GM21526 (cell line): ENCODE measurements around the gene SHROOM3.

Experiments used
- ATAC-seq: cut with Tn5 transposase; IDR thresholded peaks from one replicate; pipeline ENCODE4 v1.9.1; 2021; ENCODE audit warnings: moderate library complexity; ENCODE audit not compliant: unreplicated experiment, low FRiP score

The SHROOM3 gene

DNA sequence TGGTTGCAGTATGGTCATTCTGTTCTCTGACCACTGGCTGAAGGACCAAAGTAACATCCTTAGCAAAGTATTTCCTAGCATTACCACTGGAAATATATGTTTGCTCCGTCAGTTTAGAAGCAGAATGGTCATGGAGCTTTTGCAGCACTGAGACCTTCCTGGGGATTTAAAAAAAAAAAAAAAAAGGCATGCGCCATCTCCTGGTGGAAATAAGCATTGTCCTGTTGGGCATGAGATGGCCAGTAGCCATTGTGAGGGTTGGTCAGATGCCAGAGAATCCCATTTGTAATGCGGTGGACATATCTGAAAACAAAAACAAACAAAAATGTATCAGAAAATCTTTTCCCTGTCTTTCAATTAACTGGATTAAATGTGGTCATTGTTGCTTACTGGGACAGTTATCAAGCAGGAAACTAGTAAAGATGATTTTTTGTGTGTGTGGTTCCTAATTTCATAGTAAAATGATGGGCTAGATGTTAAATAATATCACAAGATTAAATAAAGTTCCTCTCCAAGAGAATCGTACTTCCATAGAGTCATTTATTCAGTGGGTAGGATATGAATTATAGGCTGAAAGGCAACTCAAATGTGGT, 323.4 kb downstream of the SHROOM3 start:
- ATAC-seq = no peak

DNA sequence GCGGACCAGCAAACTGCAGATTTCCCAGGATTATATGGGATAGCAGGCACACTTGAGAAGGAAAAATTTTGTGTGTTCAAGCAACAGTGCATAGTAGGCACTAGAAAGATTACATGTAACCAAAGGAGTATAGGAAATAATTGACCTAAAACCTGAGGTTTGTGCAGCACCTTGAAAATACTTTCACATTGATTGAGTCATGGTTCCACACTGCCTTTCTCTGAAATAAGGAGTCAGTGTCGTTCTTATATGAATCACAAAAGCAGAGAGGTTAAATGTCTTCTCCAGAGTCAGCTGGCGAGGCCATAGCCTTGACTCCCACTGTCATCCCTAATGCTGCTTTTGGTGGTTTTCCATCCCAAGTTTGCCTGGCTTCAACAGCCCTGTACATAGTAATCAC, 324.0 kb downstream of the SHROOM3 start:
- no peak for ATAC-seq

DNA sequence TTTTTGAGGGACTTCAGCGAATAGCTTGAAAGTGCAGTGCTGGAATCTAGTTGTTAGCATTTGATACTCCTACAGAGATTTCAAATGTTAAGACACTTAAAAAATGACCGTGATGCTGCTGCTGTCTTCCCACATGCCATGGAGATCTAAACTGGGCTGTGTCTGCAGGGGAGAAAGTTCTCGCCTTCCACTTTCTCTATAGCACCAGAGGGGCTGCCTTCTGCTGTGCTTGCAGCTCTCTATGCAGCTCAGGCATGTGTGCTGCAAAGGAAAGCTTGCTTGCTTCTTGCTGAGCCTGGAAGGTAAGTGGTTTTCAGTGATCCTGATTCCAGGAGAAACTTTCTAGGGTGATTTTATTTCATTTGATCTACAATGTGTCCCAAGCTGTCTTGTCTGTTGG, 325.2 kb downstream of the SHROOM3 start:
- ATAC-seq = no peak

DNA sequence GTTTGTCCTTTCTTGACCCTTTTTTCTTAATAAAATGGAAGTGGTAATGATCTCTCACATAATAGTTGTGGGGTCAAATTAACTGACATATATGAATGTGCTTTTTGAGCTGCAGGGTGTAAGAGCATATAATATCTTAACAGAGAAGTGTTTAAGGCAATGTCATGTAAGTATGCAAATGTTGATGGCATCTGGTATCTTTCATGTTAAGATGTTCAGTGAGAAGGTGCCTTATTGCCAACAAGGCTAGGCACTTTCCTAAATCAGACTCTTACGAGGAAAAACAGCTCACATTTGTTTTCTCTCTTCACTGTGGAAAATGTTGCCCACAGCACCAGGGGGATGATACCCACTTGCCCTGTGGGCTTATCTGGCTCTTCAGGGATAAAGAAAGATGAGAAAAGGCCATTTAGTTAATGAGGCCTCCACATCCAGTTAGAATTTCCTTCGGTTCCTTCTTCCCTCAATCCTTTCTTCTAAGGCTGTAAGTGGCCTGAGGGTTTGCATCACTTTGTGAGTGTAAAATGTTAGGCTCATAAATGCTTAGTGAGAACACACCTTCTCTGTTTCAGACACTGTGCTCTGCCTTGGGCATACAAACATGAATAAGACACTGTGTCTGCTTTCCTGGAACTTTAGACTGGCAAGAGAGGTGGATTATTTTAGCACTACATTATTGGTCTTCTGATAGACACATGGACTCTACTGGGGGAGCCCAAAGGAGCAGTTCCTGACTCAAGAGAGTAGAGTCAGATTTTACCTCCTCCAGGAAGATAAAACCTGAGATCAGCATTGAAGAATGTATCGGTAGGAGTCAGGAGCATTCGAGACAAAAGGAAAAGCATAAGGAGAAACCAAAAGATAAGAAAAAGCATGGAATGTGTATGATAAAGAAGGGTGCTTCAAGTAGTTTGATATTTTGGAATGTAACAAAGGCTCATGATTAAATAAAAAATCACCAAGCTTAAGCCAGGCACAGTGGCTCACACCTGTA, 327.4 kb downstream of the SHROOM3 start:
- ATAC-seq = no peak

DNA sequence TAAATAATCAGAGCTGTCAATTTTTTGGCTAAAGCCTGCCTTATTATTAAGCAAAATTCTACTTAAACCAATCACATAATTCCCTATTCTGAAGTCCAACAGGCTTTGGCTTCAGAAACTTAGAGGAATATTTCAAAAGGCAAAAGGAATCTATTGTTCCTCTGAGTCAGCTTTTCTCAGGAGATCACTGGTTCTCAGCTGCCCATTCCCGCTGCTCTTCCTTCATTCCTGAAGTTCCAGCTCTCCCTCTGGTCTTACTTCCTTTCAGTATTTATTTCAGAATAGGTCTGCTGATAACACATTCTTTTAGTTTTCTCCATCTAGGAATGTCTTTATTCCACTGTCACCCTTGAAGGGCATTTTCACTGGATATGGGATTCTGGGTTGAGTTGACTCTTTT, 329.2 kb downstream of the SHROOM3 start:
- no peak for ATAC-seq

DNA sequence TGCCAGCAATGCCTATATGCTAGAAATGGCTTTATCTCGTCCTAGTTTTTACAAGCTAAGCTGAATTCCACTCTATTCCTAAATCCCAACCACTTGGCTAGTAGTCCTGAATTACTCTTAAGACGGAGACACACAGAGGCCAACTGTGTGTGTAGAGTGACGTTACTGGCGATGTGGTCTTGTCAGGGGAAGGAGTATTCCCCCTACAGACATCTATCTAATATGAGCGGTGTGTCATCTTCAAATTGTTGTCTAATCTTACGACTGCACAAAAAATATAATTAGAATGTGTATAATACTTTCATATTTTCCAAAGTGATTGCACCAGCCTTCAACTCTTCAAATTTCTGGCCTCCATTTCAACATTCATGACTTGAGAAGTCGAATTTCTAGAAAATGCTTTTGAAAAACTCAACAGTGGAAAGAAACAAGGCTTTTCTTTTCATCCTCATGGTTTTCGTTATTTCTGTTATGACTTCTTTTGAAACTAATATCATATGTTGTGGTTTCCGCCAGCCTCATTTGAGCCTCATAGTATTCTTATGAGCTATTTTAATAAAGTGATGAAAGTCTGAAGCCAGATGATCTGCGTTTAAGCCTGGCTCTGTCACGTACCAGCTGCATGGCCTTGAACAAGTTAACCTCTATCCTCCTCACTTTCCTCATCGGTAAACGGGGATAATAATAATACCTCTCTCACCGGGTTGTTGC, 330.6 kb downstream of the SHROOM3 start:
- peak; percentile 91 for ATAC-seq

DNA sequence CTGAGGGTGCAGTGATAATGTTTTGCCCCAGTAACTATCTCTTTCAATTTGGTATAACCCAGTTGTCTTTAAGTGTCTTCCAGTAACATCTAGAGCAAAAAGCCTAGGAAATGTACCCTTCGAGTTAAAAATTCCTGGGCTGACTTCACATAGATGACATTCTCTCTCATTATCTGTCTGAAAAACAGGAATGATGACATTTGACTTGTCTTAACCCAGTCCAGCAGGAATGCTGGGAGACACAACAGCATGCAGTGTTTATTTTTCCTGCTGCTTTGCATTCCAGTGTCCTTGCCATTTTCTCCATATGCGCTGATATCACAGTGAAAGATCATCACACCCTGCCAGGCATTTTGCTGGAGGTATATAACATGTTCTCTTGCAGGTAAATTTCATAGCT, 333.0 kb downstream of the SHROOM3 start:
- ATAC-seq = no peak

DNA sequence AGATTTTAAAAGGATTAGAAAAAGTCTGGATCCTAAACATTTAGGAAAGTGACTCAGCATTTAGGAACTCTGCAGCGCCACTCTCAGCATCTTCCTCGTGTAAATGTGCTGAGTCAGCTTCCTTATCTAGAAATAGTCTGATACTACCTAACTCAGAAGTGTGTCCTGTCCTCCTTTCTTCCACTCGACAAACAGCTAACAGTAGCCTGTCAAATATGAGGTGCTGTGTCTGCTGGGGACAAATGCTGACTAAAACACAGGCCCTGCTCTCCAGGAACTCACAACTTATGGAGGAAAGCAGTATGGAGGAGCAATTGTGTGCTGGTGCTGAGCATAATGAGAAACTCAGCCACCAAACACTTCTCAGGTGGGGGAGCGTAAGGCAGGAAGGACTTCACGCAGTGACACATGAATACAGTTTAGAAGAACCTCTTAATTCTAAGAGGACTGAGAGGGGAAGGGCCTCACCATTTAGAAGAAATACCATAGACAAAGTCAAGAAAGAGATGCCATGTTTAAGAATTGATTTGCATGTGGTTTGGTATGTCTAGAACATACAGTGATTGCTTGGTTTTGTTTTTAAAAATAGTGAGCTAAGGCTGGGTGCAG, 337.6 kb downstream of the SHROOM3 start:
- no peak for ATAC-seq

DNA sequence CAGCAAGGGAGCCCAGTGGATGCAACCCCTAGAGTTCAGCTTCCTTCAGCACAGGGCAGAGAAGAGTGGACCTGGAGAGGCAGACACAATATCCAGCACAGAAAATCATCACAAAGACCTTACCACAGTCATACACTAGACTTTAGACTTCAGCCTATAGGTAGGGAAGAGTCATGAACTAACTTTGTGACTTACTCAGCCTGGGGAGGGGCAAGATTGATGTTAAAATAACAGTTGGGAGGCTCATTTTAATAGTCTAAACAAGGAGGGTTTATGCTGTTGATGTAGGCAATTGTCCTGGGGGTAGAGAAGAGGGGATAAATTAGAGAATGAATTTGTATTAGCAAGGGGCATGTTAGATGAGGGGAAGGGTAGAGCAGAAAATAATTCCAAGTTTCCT, 338.7 kb downstream of the SHROOM3 start:
- no peak for ATAC-seq

DNA sequence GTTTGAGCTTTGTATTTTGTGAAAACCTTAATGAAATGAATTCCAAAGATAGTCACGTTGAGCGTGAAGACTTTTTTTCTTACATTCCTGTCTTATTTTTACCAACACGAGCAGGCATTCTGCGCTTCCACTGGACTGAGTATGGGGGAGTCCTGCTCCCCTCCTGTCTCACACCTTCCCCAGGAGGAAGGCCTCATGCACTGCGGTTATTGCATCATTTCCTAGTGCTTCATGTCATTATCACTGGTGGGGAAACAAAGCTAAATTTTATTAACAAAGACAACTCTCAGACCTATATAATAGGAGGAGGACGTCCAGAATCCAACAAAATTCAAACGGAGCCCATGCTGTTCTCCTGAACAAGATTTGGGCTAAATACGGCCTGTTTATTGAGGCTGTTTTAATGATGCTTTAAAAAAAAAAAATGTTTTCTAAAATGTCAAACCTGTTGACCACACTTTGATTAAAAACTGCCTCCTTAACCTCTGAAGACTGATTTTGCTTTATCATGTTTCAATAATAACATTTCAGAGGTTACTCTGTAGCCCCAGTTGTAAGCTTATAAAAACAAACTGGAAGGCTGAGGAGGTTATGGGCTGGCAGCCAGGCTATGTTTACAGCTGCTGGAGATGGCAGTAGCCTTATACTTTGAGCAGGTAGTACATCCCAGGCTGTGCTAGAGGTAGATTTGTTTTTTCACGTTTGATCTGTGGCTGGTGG, 344.9 kb downstream of the SHROOM3 start:
- ATAC-seq = no peak

DNA sequence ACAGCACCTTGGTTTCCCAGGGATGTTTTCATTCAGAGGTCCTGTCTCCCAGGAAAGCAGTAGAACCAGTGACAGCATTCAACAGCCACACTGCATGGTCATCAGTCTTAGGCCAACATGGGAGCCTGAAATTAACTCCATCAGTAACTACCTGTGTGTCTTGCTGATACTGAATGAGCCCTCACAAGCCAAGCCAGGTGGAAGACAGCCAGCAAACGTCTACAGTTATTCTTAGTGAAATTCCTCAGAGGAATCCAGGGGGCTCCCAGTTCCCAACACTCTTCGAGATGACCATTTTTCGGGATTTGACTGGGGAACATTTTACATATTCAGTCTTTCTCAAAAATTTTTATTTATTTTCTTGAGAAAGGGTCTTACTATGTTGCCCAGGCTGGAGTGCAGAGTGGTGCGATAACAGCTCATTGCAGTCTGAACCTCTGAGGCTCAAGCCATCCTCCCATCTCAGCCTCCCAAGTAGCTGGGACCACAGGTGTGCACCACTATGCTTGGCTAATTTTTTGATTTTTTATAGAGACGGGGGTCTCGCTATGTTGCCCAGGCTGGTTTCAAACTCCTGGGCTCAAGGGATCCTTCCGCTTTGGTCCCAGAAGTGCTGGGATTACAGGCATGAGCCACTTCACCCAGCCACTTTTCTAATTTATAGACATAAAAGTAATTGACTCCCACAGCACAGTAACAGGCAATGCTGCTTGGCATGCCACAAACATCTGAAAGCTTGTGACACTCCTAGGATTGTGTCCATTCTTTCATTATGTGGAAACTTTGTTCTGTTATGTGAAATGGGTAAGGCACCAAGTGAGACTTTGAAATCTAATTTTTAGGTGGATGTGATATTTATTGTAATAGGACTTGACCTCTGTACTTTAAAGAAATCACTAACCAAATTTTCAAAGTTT, 346.0 kb downstream of the SHROOM3 start:
- no peak for ATAC-seq

DNA sequence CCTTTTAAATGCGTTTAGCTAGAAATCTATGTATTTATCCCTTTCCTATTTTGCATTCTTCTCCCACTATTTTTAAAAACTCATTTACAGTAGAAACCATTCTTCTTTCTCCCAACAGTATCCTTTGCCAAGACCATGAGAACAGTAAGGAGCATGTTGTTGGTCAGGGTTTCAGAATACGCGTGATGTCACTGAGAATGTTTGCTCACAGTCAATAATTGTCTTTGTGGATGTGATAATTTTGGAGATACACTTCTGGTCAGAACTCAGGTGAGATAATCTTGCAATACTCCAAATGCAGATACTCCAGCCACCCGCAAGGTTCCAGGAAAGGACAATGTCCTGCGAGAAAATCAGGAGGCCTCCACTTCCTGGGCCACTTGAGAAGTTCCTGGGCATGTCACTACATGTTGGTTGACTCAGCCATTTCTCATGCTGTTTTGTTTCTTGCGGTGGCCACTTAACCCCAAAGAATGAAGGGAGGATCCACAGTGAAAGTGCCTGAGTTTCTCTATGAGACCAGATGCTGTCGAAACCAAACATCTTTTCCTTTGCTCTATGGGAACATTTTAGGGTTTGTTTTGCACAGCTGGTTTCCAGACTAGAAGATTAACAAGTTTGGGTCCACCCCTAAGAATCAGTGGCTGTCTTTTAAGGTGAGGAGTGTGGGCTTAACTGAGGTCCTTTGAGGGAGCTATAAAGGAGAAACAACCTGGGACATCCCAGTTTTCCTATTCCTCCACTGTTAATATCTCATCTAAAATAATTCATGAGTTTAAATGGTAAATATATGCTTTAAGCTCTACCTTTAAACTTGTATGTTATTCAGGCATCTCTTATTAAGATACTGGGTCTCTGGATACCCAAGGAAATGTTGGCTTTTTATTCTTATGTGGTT, 346.9 kb downstream of the SHROOM3 start:
- no peak for ATAC-seq

DNA sequence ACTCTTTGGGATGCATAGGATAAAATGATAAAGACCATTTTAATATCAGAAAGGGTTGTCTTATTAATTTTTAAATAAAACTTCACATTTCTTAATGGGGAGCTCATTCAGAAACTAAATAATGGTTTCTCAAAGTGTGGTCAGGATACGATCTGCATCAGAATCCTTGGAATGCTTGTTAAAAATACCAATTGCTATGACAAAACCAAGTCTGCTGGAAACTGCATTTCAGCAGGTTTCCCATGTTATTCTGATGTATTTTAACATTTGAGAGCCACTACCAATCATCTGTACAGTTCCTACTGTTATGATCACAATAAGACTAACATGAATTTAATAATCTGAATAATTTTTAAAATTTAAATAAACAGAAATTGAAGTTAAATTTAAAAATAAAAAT, 347.8 kb downstream of the SHROOM3 start:
- no peak for ATAC-seq

DNA sequence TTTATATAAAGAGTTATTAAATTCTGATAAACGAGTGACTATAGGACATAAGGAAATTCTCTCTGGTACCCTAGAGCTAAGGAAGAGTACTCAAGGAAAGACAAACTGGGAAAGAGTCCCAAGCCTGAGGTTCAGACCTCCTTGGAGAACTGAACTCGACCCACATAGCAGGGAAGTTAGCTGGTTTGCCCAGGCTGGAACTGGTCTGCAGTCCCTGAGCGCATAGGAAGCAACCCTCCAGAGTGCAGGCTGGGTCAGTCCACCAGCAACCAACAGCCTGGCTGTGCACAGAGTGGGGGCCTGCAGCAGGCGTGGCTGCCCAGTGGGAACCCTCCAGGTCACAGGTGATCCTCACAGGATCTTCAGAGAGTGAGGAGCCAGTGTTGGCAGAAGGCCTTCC, 348.8 kb downstream of the SHROOM3 start:
- ATAC-seq = no peak

DNA sequence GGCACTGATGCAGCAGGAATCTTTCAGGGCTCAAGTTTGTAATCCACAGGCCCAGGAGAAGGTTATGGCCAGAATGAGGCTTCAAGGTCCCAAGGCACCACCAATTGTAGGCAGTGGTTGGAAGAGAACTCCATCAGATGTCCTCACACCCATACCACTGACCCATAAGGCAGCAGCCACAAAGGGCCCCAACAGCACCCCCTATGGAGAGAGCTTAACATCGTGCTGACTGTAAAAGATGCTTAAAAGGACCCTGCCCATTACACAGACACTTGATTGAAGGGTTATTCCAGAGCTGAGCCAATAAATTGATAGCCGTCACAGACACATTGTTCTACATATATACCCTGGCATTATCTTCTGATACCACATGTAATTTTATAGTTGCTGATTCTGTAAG, 349.2 kb downstream of the SHROOM3 start:
- no peak for ATAC-seq

DNA sequence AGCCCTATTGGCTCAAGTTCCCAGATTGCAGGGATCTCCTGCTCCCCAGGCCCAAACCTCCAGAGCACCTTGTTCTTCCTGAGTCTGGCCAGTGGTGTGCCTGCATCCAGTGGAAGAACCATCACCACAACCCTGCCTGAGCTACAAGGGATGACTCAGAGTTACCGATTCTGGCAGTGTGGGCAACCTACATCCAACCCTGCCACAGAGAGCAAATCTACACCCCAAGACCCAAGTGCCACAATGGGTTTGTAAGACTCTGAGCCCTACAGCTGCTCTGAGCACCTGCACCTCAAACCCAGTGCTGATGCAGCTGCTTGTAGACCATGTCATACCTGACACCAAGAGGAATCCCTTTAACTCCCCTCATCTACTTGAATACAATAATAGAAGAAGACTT, 352.9 kb downstream of the SHROOM3 start:
- ATAC-seq = no peak

DNA sequence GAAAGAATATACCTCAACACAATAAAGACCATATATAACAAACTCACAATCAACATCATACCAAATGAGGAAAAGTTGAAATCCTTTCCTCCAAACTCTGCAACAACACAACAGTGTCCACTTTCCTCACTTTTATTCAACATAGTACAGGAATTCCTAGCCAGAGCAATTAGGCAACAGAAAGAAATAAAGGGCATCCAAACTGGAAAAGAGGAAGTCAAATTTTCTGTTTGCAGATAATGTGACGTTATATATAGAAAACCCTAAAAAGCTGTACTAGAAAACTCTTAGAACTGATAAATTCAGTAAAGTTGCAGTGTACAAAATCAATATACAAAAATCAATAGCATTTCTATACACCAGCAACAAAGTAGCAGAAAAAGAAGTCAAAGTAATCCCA, 355.3 kb downstream of the SHROOM3 start:
- no peak for ATAC-seq

DNA sequence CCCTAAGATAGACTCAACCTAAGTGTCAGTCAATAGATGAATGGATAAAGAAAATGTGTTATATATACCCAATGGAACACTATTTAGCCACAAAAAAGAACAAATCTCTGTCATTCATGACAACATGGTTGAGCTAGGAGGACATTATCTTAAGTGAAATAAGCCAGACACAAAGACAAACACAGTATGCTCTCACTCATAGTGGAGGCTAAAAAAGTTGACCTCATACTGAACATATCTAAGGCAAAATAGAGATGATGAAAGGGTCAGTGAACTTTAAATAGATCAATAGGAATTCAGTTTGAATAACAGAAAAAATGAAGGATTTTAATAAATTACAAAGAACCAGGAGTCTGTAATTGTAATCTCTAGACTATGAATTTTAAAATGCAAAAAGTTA, 356.4 kb downstream of the SHROOM3 start:
- ATAC-seq = no peak
